AG04449 (cell line): Measurements from ENCODE around the gene MAST4.

Experiments
- CTCF ChIA-PET: fragments of 350-600 bp; formaldehyde crosslinking; extraction: SDS; loops from one replicate; lab custom pipeline; 2021; ENCODE audit warnings: antibody characterized with exemption; lab: Yijun Ruan, JAX
- POLR2A ChIA-PET: fragments of 400-600, 350-600 bp; formaldehyde crosslinking; extraction: SDS; loops from one replicate; lab custom pipeline; 2020; ENCODE audit warnings: antibody characterized with exemption, inconsistent platforms; lab: Yijun Ruan, JAX
- DNase-seq: peaks from one replicate; pipeline ENCODE4 v3.0.0-alpha.2; 2010; ENCODE audit warnings: low read depth, low spot score
- H3K4me3 ChIP-seq: 2 replicates; pipeline ENCODE4 v1.5.1; 2011; ENCODE audit warnings: low read depth, mild to moderate bottlenecking, control low read depth, low read length
- CTCF ChIP-seq: IDR thresholded peaks from one replicate; pipeline ENCODE4 v1.5.1; 2011; ENCODE audit warnings: mild to moderate bottlenecking, moderate library complexity, low read length, control low read depth, inconsistent platforms; ENCODE audit not compliant: insufficient read depth; ENCODE audit errors: missing control alignments

The MAST4 gene

GRCh38 chr5:66633754-66634153, 37.6 kb downstream of the MAST4 start:
- no peak for DNase-seq
- no peak for TF ChIP-seq CTCF
- POLR2A ChIA-PET: no interaction called here
- CTCF ChIA-PET: no interaction called here
- no peak overlapping the region for H3K4me3 ChIP-seq

DNA sequence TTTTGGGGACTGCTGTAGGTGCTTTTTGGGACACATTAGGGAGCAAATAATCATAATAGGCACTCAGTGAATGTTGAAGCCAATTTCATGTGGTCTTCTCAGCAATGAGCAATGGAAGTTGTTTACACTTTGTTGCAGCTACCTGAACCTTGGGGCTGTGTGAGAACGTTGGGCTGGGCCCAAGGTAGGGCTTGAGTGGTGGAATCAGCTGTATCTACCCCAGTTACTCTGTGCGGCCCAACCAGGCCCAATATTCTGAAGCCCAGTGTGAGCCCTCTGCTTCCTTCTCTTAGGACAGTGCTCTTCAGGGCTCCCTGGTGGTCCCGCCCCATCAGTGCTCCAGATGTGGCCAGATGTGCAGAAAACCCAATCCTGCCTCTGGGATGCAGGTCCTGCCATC, 38.4 kb downstream of the MAST4 start:
- H3K4me3 ChIP-seq: no peak overlapping the region
- POLR2A ChIA-PET: no interaction called here
- no peak for DNase-seq
- no peak for TF ChIP-seq CTCF
- CTCF ChIA-PET: no interaction called here

GRCh38 chr5:66637994-66638393, 41.8 kb downstream of the MAST4 start:
- ChIA-PET POLR2A (no interaction called here), CTCF (no interaction called here)
- H3K4me3 ChIP-seq: no peak overlapping the region
- no peak for TF ChIP-seq CTCF
- DNase-seq: no peak

DNA sequence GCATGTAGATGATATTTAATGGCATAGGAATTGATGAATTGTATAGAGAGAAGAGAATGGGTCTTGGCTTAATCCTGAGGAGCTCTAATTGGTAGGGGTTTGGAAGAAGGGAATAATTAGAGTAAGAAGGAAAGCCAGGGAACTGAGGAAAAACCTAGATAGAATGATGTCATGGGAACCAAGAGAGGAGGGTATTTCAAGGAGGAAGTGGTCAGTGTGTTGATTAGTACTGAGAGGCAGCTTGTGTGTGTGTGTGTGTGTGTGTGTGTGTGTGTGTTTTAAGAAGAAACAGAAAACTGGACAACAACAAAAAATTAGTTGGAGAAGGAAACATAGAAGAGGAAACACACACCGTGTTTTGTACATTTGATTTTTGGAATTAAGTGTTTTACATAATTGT, 42.8 kb downstream of the MAST4 start:
- TF ChIP-seq CTCF: no peak
- no peak for DNase-seq
- POLR2A ChIA-PET: no interaction called here
- no peak overlapping the region for H3K4me3 ChIP-seq
- CTCF ChIA-PET: no interaction called here

GRCh38 chr5:66642538-66642937, 46.3 kb downstream of the MAST4 start:
- CTCF ChIA-PET: no interaction called here
- no peak for DNase-seq
- POLR2A ChIA-PET: no interaction called here
- H3K4me3 ChIP-seq: no peak overlapping the region
- TF ChIP-seq CTCF: no peak

DNA sequence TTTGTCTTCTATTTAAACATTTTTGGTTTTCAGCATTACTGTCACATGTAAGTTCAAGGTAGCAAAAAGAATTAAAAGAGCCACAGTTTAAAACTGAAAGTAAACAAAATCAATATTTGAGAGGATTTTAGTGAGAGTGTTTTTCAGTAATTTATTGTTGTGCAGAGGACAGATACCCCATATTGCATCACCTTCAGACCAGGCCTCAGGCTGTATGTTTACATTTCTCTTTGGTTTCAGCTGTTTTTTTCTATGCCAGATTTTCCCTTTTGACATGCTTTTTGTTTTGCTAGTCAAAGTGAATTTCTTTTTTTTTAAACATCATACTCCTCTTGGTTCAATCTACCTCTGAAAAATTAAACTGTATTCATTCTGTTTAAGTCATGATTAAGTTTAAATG, 47.2 kb downstream of the MAST4 start:
- ChIA-PET POLR2A (no interaction called here), CTCF (no interaction called here)
- TF ChIP-seq CTCF: no peak
- no peak for DNase-seq
- no peak overlapping the region for H3K4me3 ChIP-seq
